ENCODE measurements around the gene FOLR1. TPM values are rescaled to one million over a fixed set of nuclear protein-coding genes. Genes with fewer than 3 reads are reported as not detected.
"Not testable (repeated sequence)": the region's sequence is repeated elsewhere in the genome, so short reads cannot be mapped to it uniquely, and the experiment has no call there.

Gene FOLR1
- total RNA-seq, 1 experiment from 2014 or later = 2.7 TPM

DNA sequence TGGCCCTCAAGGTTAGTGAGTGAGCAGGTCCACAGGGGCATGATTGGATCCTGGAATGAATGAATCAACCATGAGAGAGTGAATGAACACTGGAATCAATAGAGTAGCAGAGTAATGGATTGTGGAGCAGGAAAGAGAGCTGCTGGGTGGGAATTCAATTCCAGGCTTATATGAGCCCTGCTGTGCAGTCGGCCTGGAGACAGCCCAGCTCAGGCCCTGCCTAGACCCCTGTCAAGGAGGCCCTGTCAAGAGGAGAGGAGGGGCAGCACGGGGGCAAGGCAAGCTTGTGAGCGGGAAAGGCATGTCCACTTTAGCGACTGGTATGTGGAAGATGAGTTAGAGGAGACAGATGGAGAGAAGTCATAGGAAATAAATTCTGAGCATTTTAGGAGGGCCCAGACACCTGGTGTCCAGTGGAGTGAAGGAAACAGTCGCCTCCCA, 1.3 kb upstream of the FOLR1 start:
- Mint-ChIP-seq H3K27me3 (ENCODE audit: unreplicated experiment) (no peaks in the 10 kb centered on the region), H3K36me3 (ENCODE audit: insufficient read depth, unreplicated experiment) (no peaks in the 10 kb centered on the region), H3K9me3 (ENCODE audit: low read depth, unreplicated experiment) (no peaks in the 10 kb centered on the region), H3K4me3 (ENCODE audit: low read depth, unreplicated experiment) (no peak overlapping the region), H3K27ac (ENCODE audit: unreplicated experiment) (no peak overlapping the region), H3K4me1 (ENCODE audit: low read depth, unreplicated experiment) (peaks cover 9% of the 10 kb centered on the region)
- intact Hi-C loops (cut with micrococcal nuclease; ENCODE audit: unreplicated experiment) = no loop called here
- TF ChIP-seq, protein P1, sequence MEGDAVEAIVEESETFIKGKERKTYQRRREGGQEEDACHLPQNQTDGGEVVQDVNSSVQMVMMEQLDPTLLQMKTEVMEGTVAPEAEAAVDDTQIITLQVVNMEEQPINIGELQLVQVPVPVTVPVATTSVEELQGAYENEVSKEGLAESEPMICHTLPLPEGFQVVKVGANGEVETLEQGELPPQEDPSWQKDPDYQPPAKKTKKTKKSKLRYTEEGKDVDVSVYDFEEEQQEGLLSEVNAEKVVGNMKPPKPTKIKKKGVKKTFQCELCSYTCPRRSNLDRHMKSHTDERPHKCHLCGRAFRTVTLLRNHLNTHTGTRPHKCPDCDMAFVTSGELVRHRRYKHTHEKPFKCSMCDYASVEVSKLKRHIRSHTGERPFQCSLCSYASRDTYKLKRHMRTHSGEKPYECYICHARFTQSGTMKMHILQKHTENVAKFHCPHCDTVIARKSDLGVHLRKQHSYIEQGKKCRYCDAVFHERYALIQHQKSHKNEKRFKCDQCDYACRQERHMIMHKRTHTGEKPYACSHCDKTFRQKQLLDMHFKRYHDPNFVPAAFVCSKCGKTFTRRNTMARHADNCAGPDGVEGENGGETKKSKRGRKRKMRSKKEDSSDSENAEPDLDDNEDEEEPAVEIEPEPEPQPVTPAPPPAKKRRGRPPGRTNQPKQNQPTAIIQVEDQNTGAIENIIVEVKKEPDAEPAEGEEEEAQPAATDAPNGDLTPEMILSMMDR (IDR thresholded peaks at IDR 0.05; ENCODE audit: unreplicated experiment) = no peak
- BruUV-seq (replicated peaks) = no TSS peak
- DNase-seq = no peak
- CTCF ChIA-PET = interaction anchor here (0.8 kb wide), 1 partner anchor 21 kb away, joined by 3 read pairs; no protein-coding TSS in a partner anchor

DNA sequence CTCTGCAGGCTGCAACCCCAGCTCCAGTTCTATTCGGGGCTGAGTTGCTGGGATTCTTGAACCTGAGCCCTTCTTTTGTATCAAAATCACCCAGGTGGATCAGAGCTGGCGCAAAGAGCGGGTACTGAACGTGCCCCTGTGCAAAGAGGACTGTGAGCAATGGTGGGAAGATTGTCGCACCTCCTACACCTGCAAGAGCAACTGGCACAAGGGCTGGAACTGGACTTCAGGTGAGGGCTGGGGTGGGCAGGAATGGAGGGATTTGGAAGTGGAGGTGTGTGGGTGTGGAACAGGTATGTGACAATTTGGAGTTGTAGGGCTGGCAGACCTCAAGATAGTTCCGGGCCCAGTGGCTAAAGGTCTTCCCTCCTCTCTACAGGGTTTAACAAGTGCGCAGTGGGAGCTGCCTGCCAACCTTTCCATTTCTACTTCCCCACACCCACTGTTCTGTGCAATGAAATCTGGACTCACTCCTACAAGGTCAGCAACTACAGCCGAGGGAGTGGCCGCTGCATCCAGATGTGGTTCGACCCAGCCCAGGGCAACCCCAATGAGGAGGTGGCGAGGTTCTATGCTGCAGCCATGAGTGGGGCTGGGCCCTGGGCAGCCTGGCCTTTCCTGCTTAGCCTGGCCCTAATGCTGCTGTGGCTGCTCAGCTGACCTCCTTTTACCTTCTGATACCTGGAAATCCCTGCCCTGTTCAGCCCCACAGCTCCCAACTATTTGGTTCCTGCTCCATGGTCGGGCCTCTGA, 3.8 kb downstream of the FOLR1 start:
- DNase-seq = no peak
- no peaks in the 10 kb centered on the region for H3K9me3 Mint-ChIP-seq (ENCODE audit: low read depth, unreplicated experiment)
- intact Hi-C loops (cut with micrococcal nuclease; ENCODE audit: unreplicated experiment) = no loop called here
- no TSS peak for BruUV-seq (replicated peaks)
- H3K27ac Mint-ChIP-seq (ENCODE audit: unreplicated experiment) = no peak overlapping the region
- TF ChIP-seq, protein P1 (IDR thresholded peaks at IDR 0.05; ENCODE audit: unreplicated experiment) = no peak
- peaks cover 9% of the 10 kb centered on the region for H3K4me1 Mint-ChIP-seq (ENCODE audit: low read depth, unreplicated experiment)
- CTCF ChIA-PET = no interaction called here
- H3K27me3 Mint-ChIP-seq (ENCODE audit: unreplicated experiment) = no peaks in the 10 kb centered on the region
- H3K4me3 Mint-ChIP-seq (ENCODE audit: low read depth, unreplicated experiment) = no peak overlapping the region
- no peaks in the 10 kb centered on the region for H3K36me3 Mint-ChIP-seq (ENCODE audit: insufficient read depth, unreplicated experiment)

DNA sequence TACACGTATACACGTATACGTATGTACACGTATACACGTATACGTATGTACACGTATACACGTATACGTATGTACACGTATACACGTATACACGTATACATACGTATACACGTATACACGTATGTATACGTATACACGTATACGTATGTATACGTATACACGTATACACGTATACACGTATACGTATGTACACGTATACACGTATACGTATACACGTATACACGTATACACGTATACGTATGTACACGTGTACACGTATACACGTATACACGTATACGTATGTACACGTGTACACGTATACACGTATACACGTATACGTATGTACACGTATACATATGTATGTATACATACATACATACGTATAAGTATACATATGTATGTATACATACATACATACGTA, 9.5 kb downstream of the FOLR1 start:
- intact Hi-C loops (cut with micrococcal nuclease; ENCODE audit: unreplicated experiment); H3K27me3 Mint-ChIP-seq (ENCODE audit: unreplicated experiment); H3K27ac Mint-ChIP-seq (ENCODE audit: unreplicated experiment); BruUV-seq (replicated peaks); H3K4me1 Mint-ChIP-seq (ENCODE audit: low read depth, unreplicated experiment); H3K9me3 Mint-ChIP-seq (ENCODE audit: low read depth, unreplicated experiment); H3K4me3 Mint-ChIP-seq (ENCODE audit: low read depth, unreplicated experiment); CTCF ChIA-PET; H3K36me3 Mint-ChIP-seq (ENCODE audit: insufficient read depth, unreplicated experiment); DNase-seq: not testable (repeated sequence)

DNA sequence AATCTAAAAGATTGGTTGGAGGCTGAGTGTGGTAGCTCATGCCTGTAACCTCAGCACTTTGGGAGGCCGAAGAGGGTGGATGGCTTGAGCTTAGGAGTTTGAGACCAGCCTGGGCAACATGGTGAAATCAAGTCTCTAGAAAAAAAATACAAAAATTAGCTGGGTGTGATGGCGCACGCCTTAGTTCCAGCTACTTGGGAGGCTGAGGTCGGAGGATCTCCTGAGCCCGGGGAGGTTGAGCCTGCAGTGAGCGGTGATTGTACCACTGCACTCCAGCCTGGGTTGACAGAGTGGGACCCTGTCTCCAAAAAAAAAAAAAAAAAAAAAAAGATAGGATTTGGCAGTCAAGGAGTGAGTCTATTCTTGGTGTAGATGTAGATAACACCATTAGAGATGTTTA, 10.6 kb downstream of the FOLR1 start:
- Mint-ChIP-seq H3K36me3 (ENCODE audit: insufficient read depth, unreplicated experiment) (no peaks in the 10 kb centered on the region), H3K9me3 (ENCODE audit: low read depth, unreplicated experiment) (no peaks in the 10 kb centered on the region), H3K4me1 (ENCODE audit: low read depth, unreplicated experiment) (no peaks in the 10 kb centered on the region), H3K4me3 (ENCODE audit: low read depth, unreplicated experiment) (no peak overlapping the region), H3K27me3 (ENCODE audit: unreplicated experiment) (no peaks in the 10 kb centered on the region), H3K27ac (ENCODE audit: unreplicated experiment) (no peak overlapping the region)
- TF ChIP-seq, protein P1 (IDR thresholded peaks at IDR 0.05; ENCODE audit: unreplicated experiment) = no peak
- CTCF ChIA-PET = no interaction called here
- no peak for DNase-seq
- no TSS peak for BruUV-seq (replicated peaks)
- intact Hi-C loops (cut with micrococcal nuclease; ENCODE audit: unreplicated experiment) = no loop called here

DNA sequence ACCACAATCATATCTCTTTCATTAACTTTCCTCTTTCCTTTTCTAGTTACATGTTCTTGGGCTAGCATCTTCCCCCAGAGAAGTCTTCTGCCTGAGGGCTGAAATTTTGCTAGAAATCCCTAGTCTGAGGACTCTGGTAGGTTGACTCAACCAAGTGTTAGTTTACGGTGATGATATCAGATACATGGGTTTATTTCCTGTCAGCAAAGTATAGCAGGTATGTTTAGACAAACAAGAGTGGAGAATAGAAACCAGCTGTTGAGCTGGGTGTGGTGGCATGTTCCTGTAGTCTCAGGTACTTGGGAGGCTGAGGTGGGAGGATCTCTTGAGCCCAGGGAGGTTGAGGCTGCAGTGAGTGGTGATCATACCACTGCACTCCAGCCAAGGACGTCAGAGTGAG, 11.2 kb downstream of the FOLR1 start:
- no peaks in the 10 kb centered on the region for H3K36me3 Mint-ChIP-seq (ENCODE audit: insufficient read depth, unreplicated experiment)
- no peak overlapping the region for H3K27ac Mint-ChIP-seq (ENCODE audit: unreplicated experiment)
- H3K27me3 Mint-ChIP-seq (ENCODE audit: unreplicated experiment) = no peaks in the 10 kb centered on the region
- no peaks in the 10 kb centered on the region for H3K4me1 Mint-ChIP-seq (ENCODE audit: low read depth, unreplicated experiment)
- TF ChIP-seq, protein P1 (IDR thresholded peaks at IDR 0.05; ENCODE audit: unreplicated experiment) = no peak
- no peak for DNase-seq
- H3K9me3 Mint-ChIP-seq (ENCODE audit: low read depth, unreplicated experiment) = no peaks in the 10 kb centered on the region
- CTCF ChIA-PET = no interaction called here
- no peak overlapping the region for H3K4me3 Mint-ChIP-seq (ENCODE audit: low read depth, unreplicated experiment)
- intact Hi-C loops (cut with micrococcal nuclease; ENCODE audit: unreplicated experiment) = no loop called here
- no TSS peak for BruUV-seq (replicated peaks)

Data from Calu3 (cell line).